ENCODE measurements around the gene LYZL4. TPM values are rescaled to one million over a fixed set of nuclear protein-coding genes. Genes with fewer than 3 reads are reported as not detected.

The LYZL4 gene
- total and polyA plus RNA-seq, 2 of the 4 experiments (the other 2 are of a cell fraction) = not detected

GRCh38 chr3:42459151-42459550 lies 48.7 kb upstream of the LYZL4 start:
- BruUV-seq (replicated peaks) = no TSS peak
- H2BK120ac ChIP-seq (ENCODE audit: low read depth, low read length) = no peak overlapping the region
- ATAC-seq (ENCODE audit: low read depth) (no peak), DNase-seq (no peak)
- no peak overlapping the region for H3K56ac ChIP-seq (ENCODE audit: extremely low read depth, insufficient read depth, low read length)
- H3K14ac ChIP-seq (replicated peaks; ENCODE audit: low read depth, low read length) = no peak overlapping the region
- no peaks in the 10 kb centered on the region for H3K9me3 ChIP-seq (ENCODE audit: control insufficient read depth, insufficient read depth, low read length)
- H2BK15ac ChIP-seq (ENCODE audit: low read depth, low read length) = no peak overlapping the region
- H3K36me3 ChIP-seq (ENCODE audit: control insufficient read depth, insufficient read depth, low read length) = no peaks in the 10 kb centered on the region
- CTCF ChIA-PET = no interaction called here
- no peak overlapping the region for H3K4me2 ChIP-seq (ENCODE audit: low read depth, low read length)
- H3K23ac ChIP-seq (ENCODE audit: low read depth, low read length) = no peak overlapping the region
- H4K91ac ChIP-seq (ENCODE audit: insufficient read depth, low read depth, low read length) = no peak overlapping the region
- intact Hi-C loops (cut with micrococcal nuclease) (no loop called here), in situ Hi-C loops (cut with MboI; ENCODE audit: low sequenced_read_pairs) (no loop called here), dilution Hi-C loops (cut with HindIII; ENCODE audit: low sequenced_read_pairs, unreplicated experiment) (no loop called here)
- H4K5ac ChIP-seq (ENCODE audit: low read depth, low read length) = no peak overlapping the region
- no peak overlapping the region for H3K4ac ChIP-seq (ENCODE audit: low read depth, low read length)
- no peak overlapping the region for H2BK20ac ChIP-seq (ENCODE audit: low read depth, low read length)
- H3K79me1 ChIP-seq (ENCODE audit: low read depth in 1 of 2, low read length in 2 of 2) = no peaks in the 10 kb centered on the region
- no peak overlapping the region for H4K8ac ChIP-seq (ENCODE audit: low read depth in 2 of 2, low read length in 2 of 2)
- H4K20me1 ChIP-seq (ENCODE audit: insufficient read depth, low read length) = no peaks in the 10 kb centered on the region
- no peak overlapping the region for H3K18ac ChIP-seq (ENCODE audit: low read depth, low read length)
- no peaks in the 10 kb centered on the region for H3K4me1 ChIP-seq (ENCODE audit: control insufficient read depth, insufficient read depth, low read length)
- no peak overlapping the region for H2BK5ac ChIP-seq (ENCODE audit: low read depth, low read length, poor library complexity, severe bottlenecking)
- no peak overlapping the region for H2AK9ac ChIP-seq (replicated peaks; ENCODE audit: low read depth, low read length, poor library complexity)
- TF ChIP-seq FOS (IDR thresholded peaks at IDR 0.05; ENCODE audit: low read depth, low read length) = no peak
- no peak for TF ChIP-seq NFE2L2 (IDR thresholded peaks at IDR 0.05; ENCODE audit: low read depth, low read length)
- TF ChIP-seq POLR2A (IDR thresholded peaks at IDR 0.05; ENCODE audit: low read depth, low read length) = no peak
- TF ChIP-seq RFX5 (IDR thresholded peaks at IDR 0.05; ENCODE audit: low read depth, low read length) = no peak
- TF ChIP-seq ELK1 (IDR thresholded peaks at IDR 0.05; ENCODE audit: borderline replicate concordance, low read depth, low read length) = no peak
- TF ChIP-seq RCOR1 (IDR thresholded peaks at IDR 0.05; ENCODE audit: insufficient replicate concordance, low read length) = no peak
- TF ChIP-seq MXI1 (IDR thresholded peaks at IDR 0.05; ENCODE audit: borderline replicate concordance, low read depth, low read length) = no peak
- TF ChIP-seq MAZ (IDR thresholded peaks at IDR 0.05; ENCODE audit: borderline replicate concordance, low read depth, low read length) = no peak
- TF ChIP-seq BHLHE40 (IDR thresholded peaks at IDR 0.05; ENCODE audit: low read depth, low read length) = no peak
- no peak for TF ChIP-seq MAFK (IDR thresholded peaks at IDR 0.05; ENCODE audit: low read depth, low read length)
- no peak for TF ChIP-seq SMC3 (IDR thresholded peaks at IDR 0.05; ENCODE audit: low read depth, low read length)
- H3K9ac ChIP-seq (ENCODE audit: low read depth, low read length) = no peak overlapping the region
- no peak overlapping the region for H2AFZ ChIP-seq (replicated peaks; ENCODE audit: low read length, poor library complexity)
- POLR2A ChIA-PET (ENCODE audit: unreplicated experiment) = no interaction called here
- no peak overlapping the region for H3K4me3 ChIP-seq (ENCODE audit: insufficient read depth, low read depth, low read length)
- no peaks in the 10 kb centered on the region for H3K27me3 ChIP-seq (ENCODE audit: control insufficient read depth, insufficient read depth, low read length)
- H3K9me1 ChIP-seq (ENCODE audit: insufficient read depth, low read length) = no peaks in the 10 kb centered on the region
- H2AK5ac ChIP-seq (ENCODE audit: low read depth, low read length) = no peak overlapping the region
- no peak overlapping the region for H3K27ac ChIP-seq (ENCODE audit: insufficient read depth, low read length)

Data from IMR-90 (cell line).